ENCODE measurements around the gene S100A10. TPM values are rescaled to one million over a fixed set of nuclear protein-coding genes. Genes with fewer than 3 reads are reported as not detected.

Gene S100A10
- total and polyA plus RNA-seq, 8 donors: 6.4 to 830 (median 165) TPM

- Histone ChIP-seq H3K9me3 (no peaks in the 10 kb centered on the region), H3K27ac (no peak overlapping the region), H3K4me1 (peaks cover 21 to 69% (median 33%) of the 10 kb centered on the region in 4 donors), H3K36me3 (no peaks in the 10 kb centered on the region), H3K4me3 (no peak overlapping the region), H3K27me3 (no peaks in the 10 kb centered on the region)
- WGBS, 5 donors: 51 to 61% (median 58%) methylated on average over 4 of the region's 4 CpGs
- DNase-seq: peak in 1 of 2 donors; percentile 24
- intact Hi-C loops (cut with DNase I; ENCODE audit: low total_unique reads): no loop called here
- no peak for TF ChIP-seq EP300 (IDR thresholded peaks at IDR 0.05)
- TF ChIP-seq POLR2AphosphoS5 (IDR thresholded peaks at IDR 0.05): no peak
Observed at GRCh38 chr1:151970626-151971025, 23.0 kb downstream of the S100A10 start.

DNA sequence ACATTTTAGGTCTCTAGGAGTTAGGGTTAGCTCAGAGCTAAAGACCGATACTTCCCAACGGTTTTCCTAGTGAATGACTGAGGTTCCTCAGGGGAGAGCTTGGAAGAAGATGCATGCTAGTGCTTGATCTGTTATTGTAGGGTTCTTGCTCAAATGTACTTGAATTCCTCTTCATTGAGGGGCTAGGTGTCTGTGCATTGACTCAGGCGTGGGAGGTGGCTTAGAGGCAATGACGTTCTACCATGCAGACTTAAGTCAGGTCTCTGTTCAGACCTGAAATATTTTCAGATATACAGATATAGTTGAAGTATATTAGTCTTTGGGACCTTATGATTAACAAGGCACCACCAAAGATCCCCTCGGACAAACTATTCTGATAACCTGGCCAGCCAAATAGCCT is 23.5 kb downstream of the S100A10 start:
- 58 to 82% (median 75%) methylated on average over 5 of the region's 5 CpGs for WGBS, 5 donors
- no peaks in the 10 kb centered on the region for H3K36me3 ChIP-seq
- H3K4me3 ChIP-seq: no peak overlapping the region
- peaks cover 19 to 64% (median 31%) of the 10 kb centered on the region in 4 donors for H3K4me1 ChIP-seq
- intact Hi-C loops (cut with DNase I; ENCODE audit: low total_unique reads): no loop called here
- H3K9me3 ChIP-seq: no peaks in the 10 kb centered on the region
- H3K27me3 ChIP-seq: no peaks in the 10 kb centered on the region
- no peak for DNase-seq
- TF ChIP-seq CTCF (IDR thresholded peaks at IDR 0.05) (no peak), POLR2AphosphoS5 (IDR thresholded peaks at IDR 0.05) (no peak), EP300 (IDR thresholded peaks at IDR 0.05) (no peak), POLR2A (IDR thresholded peaks at IDR 0.05) (no peak)
- H3K27ac ChIP-seq: no peak overlapping the region

DNA sequence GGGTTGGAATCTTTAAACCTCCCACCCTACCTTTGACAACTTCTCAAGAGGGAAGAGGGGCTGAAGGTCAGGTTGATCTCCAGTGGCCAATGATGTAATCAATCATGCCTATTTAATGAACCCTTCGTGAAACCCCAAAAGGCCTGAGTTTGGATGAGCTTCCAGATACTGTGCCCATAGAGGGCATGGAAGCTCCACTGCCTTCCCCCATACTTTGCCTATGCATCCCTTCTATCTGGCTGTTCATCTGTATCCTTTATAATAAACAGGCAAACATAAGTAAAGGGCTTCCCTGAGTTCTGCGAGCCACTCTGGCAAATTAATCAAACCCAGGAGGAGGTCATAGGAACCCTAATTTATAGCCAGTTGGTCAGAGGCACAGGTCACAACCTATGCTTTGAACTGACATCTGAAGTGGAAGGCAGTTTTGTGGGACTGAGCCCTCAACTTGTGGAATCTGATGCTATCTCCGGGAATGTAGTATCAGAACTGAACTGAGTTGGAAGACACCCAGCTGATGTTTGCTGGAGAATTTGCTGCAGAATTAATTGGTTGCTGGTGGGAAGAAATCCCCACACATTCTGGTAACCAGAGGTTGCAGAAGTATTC is 24.8 kb downstream of the S100A10 start:
- Histone ChIP-seq H3K27ac (peak overlapping the region in 1 of 5 donors; percentile 3), H3K36me3 (no peaks in the 10 kb centered on the region), H3K4me3 (no peak overlapping the region), H3K4me1 (peaks cover 19 to 64% (median 27%) of the 10 kb centered on the region in 4 donors), H3K9me3 (no peaks in the 10 kb centered on the region), H3K27me3 (no peaks in the 10 kb centered on the region)
- WGBS, 5 donors: 54 to 76% (median 65%) methylated on average over 3 of the region's 3 CpGs
- intact Hi-C loops (cut with DNase I; ENCODE audit: low total_unique reads): no loop called here
- DNase-seq: no peak
- TF ChIP-seq POLR2AphosphoS5 (IDR thresholded peaks at IDR 0.05) (no peak), CTCF (IDR thresholded peaks at IDR 0.05) (no peak), POLR2A (IDR thresholded peaks at IDR 0.05) (no peak), EP300 (IDR thresholded peaks at IDR 0.05) (no peak)

GRCh38 chr1:151968058-151968457 is 25.6 kb downstream of the S100A10 start:
- Histone ChIP-seq H3K9me3 (no peaks in the 10 kb centered on the region), H3K27me3 (no peaks in the 10 kb centered on the region), H3K27ac (no peak overlapping the region), H3K4me3 (no peak overlapping the region), H3K36me3 (no peaks in the 10 kb centered on the region), H3K4me1 (peaks cover 11 to 59% (median 23%) of the 10 kb centered on the region in 4 donors)
- WGBS, 5 donors: 26 to 45% (median 36%) methylated on average over 3 to 4 of the region's 4 CpGs
- peak; percentile 44 to 74 for DNase-seq
- TF ChIP-seq CTCF (IDR thresholded peaks at IDR 0.05): peak in 5 of 7 experiments; percentile 56 to 78 (median 63)
- no peak for TF ChIP-seq POLR2A (IDR thresholded peaks at IDR 0.05)
- no peak for TF ChIP-seq EP300 (IDR thresholded peaks at IDR 0.05)
- TF ChIP-seq POLR2AphosphoS5 (IDR thresholded peaks at IDR 0.05): peak in 1 of 3 donors; percentile 31
- intact Hi-C loops (cut with DNase I; ENCODE audit: low total_unique reads): no loop called here

GRCh38 chr1:151967091-151967490 is 26.6 kb downstream of the S100A10 start:
- TF ChIP-seq POLR2A (IDR thresholded peaks at IDR 0.05): no peak
- no peak for TF ChIP-seq POLR2AphosphoS5 (IDR thresholded peaks at IDR 0.05)
- TF ChIP-seq EP300 (IDR thresholded peaks at IDR 0.05): no peak
- TF ChIP-seq CTCF (IDR thresholded peaks at IDR 0.05): no peak
- Histone ChIP-seq H3K36me3 (no peaks in the 10 kb centered on the region), H3K9me3 (no peaks in the 10 kb centered on the region), H3K4me3 (no peak overlapping the region), H3K27ac (no peak overlapping the region), H3K27me3 (no peaks in the 10 kb centered on the region), H3K4me1 (peaks cover 11 to 57% (median 18%) of the 10 kb centered on the region in 4 donors)
- DNase-seq: no peak
- 54 to 70% (median 66%) methylated on average over 1 of the region's 1 CpG for WGBS, 5 donors
- intact Hi-C loops (cut with DNase I; ENCODE audit: low total_unique reads): no loop called here
